ENCODE data around the gene NUDT6. TPM values are rescaled to one million over a fixed set of nuclear protein-coding genes. Genes with fewer than 3 reads are reported as not detected.
"Not testable (repeated sequence)": the region's sequence is repeated elsewhere in the genome, so short reads cannot be mapped to it uniquely, and the experiment has no call there.

NUDT6 gene
- total and polyA plus RNA-seq, 7 experiments from 2014 or later, result 0.82 to 7.4 (median 2.4) TPM

DNA sequence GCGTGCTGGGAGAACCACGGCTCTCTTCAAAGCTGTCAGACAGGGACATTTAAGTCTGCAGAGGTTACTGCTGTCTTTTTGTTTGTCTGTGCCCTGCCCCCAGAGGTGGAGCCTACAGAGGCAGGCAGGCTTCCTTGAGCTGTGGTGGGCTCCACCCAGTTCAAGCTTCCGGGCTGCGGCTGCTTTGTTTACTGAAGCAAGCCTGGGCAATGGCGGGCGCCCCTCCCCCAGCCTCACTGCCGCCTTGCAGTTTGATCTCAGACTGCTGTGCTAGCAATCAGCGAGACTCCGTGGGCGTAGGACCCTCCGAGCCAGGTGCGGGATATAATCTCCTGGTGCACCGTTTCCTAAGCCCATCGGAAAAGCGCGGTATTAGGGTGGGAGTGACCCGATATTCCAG lies 22.7 kb upstream of the NUDT6 start:
- H3K4me1 ChIP-seq (ENCODE audit: control insufficient read depth in 2 of 2, insufficient read depth in 2 of 2, low read length in 2 of 2); H3K27ac Mint-ChIP-seq; CTCF ChIA-PET; H3K4me3 Mint-ChIP-seq; H3K27ac ChIP-seq (ENCODE audit: low read depth, low read length); H3K4me3 ChIP-seq (ENCODE audit: low read length); POLR2A ChIA-PET; intact Hi-C loops (cut with micrococcal nuclease); ATAC-seq; DNase-seq; H3K9me3 Mint-ChIP-seq; H3K9me3 ChIP-seq (ENCODE audit: control insufficient read depth in 2 of 3, low read length in 3 of 3); H3K27me3 Mint-ChIP-seq; H3K4me1 Mint-ChIP-seq; H3K27me3 ChIP-seq (ENCODE audit: control insufficient read depth in 2 of 2, insufficient read depth in 2 of 2, low read length in 2 of 2): not testable (repeated sequence)
- H3K36me3 ChIP-seq (ENCODE audit: control insufficient read depth in 2 of 3, insufficient read depth in 3 of 3, low read length in 3 of 3), result peaks cover 0 to 23% (median 3%) of the 10 kb centered on the region in 3 experiments
- H3K36me3 Mint-ChIP-seq, result peaks cover 12 to 57% (median 38%) of the 10 kb centered on the region in 5 donors

GRCh38 chr4:122932763-122933162 lies 10.4 kb upstream of the NUDT6 start:
- H3K4me1 Mint-ChIP-seq, result peaks cover 0 to 27% (median 0%) of the 10 kb centered on the region in 7 donors
- CTCF ChIA-PET, result interaction anchor here (1.3 to 2.1 kb wide), 2 partner anchors 13 to 354 kb away, joined by 5 to 12 read pairs; no protein-coding TSS in a partner anchor
- POLR2A ChIA-PET, result no interaction called here
- H3K27me3 Mint-ChIP-seq, result no peaks in the 10 kb centered on the region
- no peaks in the 10 kb centered on the region for H3K9me3 Mint-ChIP-seq
- H3K4me3 Mint-ChIP-seq, result no peak overlapping the region
- Histone ChIP-seq H3K4me1 (ENCODE audit: control insufficient read depth in 2 of 2, insufficient read depth in 2 of 2, low read length in 2 of 2) (no peaks in the 10 kb centered on the region), H3K4me3 (ENCODE audit: low read length) (no peak overlapping the region), H3K9me3 (ENCODE audit: control insufficient read depth in 2 of 3, low read length in 3 of 3) (no peaks in the 10 kb centered on the region), H3K36me3 (ENCODE audit: control insufficient read depth in 2 of 3, insufficient read depth in 3 of 3, low read length in 3 of 3) (peaks cover 0 to 44% (median 4%) of the 10 kb centered on the region in 3 experiments), H3K27me3 (ENCODE audit: control insufficient read depth in 2 of 2, insufficient read depth in 2 of 2, low read length in 2 of 2) (no peaks in the 10 kb centered on the region), H3K27ac (ENCODE audit: low read depth, low read length) (no peak overlapping the region)
- peaks cover 8 to 31% (median 20%) of the 10 kb centered on the region in 5 donors for H3K36me3 Mint-ChIP-seq
- H3K27ac Mint-ChIP-seq, result no peak overlapping the region
- DNase-seq, result no peak
- no peak for ATAC-seq
- intact Hi-C loops (cut with micrococcal nuclease), result loop anchor here in 1 of 2 donors (10.0 kb wide), 1 partner anchor 618 kb away; no protein-coding TSS in a partner anchor

- no peaks in the 10 kb centered on the region for H3K9me3 ChIP-seq (ENCODE audit: control insufficient read depth in 2 of 3, low read length in 3 of 3)
- peaks cover 0 to 36% (median 7%) of the 10 kb centered on the region in 7 donors for H3K4me1 Mint-ChIP-seq
- H3K27me3 ChIP-seq (ENCODE audit: control insufficient read depth in 2 of 2, insufficient read depth in 2 of 2, low read length in 2 of 2), result no peaks in the 10 kb centered on the region
- H3K4me3 ChIP-seq (ENCODE audit: low read length), result no peak overlapping the region
- no peak overlapping the region for H3K27ac ChIP-seq (ENCODE audit: low read depth, low read length)
- intact Hi-C loops (cut with micrococcal nuclease), result loop anchor here (1.0 to 10.0 kb wide), 7 partner anchors 8 to 1030 kb away; a partner anchor contains a TSS
- H3K27me3 Mint-ChIP-seq, result no peaks in the 10 kb centered on the region
- no peaks in the 10 kb centered on the region for H3K9me3 Mint-ChIP-seq
- no peaks in the 10 kb centered on the region for H3K4me1 ChIP-seq (ENCODE audit: control insufficient read depth in 2 of 2, insufficient read depth in 2 of 2, low read length in 2 of 2)
- peaks cover 0 to 35% (median 4%) of the 10 kb centered on the region in 3 experiments for H3K36me3 ChIP-seq (ENCODE audit: control insufficient read depth in 2 of 3, insufficient read depth in 3 of 3, low read length in 3 of 3)
- no peak overlapping the region for H3K27ac Mint-ChIP-seq
- peaks cover 8 to 26% (median 12%) of the 10 kb centered on the region in 5 donors for H3K36me3 Mint-ChIP-seq
- H3K4me3 Mint-ChIP-seq, result no peak overlapping the region
- CTCF ChIA-PET, result interaction anchor here (0.7 to 2.3 kb wide), 6 partner anchors 9 to 1609 kb away, joined by 3 to 19 read pairs (median 3); no protein-coding TSS in a partner anchor
- DNase-seq (peak in 3 of 9 donors; percentile 6 to 17 (median 14)), ATAC-seq (no peak)
- POLR2A ChIA-PET, result interaction anchor here (0.5 kb wide), 1 partner anchor 172 kb away, joined by 3 read pairs; no protein-coding TSS in a partner anchor
Observed at GRCh38 chr4:122930862-122931261, 8.5 kb upstream of the NUDT6 start.

- Mint-ChIP-seq H3K27ac (no peak overlapping the region), H3K4me1 (peaks cover 0 to 23% (median 7%) of the 10 kb centered on the region in 7 donors), H3K36me3 (peaks cover 1 to 11% (median 9%) of the 10 kb centered on the region in 5 donors), H3K4me3 (no peak overlapping the region), H3K27me3 (no peaks in the 10 kb centered on the region), H3K9me3 (no peaks in the 10 kb centered on the region)
- peaks cover 0 to 25% (median 0%) of the 10 kb centered on the region in 3 experiments for H3K36me3 ChIP-seq (ENCODE audit: control insufficient read depth in 2 of 3, insufficient read depth in 3 of 3, low read length in 3 of 3)
- DNase-seq (no peak), ATAC-seq (no peak)
- peaks cover 6 to 7% of the 10 kb centered on the region in 2 donors for H3K4me1 ChIP-seq (ENCODE audit: control insufficient read depth in 2 of 2, insufficient read depth in 2 of 2, low read length in 2 of 2)
- no peaks in the 10 kb centered on the region for H3K27me3 ChIP-seq (ENCODE audit: control insufficient read depth in 2 of 2, insufficient read depth in 2 of 2, low read length in 2 of 2)
- ChIA-PET POLR2A (no interaction called here), CTCF (interaction anchor here (0.6 to 2.3 kb wide), 2 partner anchors 141 to 171 kb away, joined by 3 to 19 read pairs; no protein-coding TSS in a partner anchor)
- intact Hi-C loops (cut with micrococcal nuclease), result loop anchor here (10.0 kb wide), 3 partner anchors 474 to 1784 kb away; partner anchors contain the start of gene IL2 (in 1 of the 2)
- H3K27ac ChIP-seq (ENCODE audit: low read depth, low read length), result no peak overlapping the region
- H3K9me3 ChIP-seq (ENCODE audit: control insufficient read depth in 2 of 3, low read length in 3 of 3), result no peaks in the 10 kb centered on the region
- no peak overlapping the region for H3K4me3 ChIP-seq (ENCODE audit: low read length)
Observed at GRCh38 chr4:122928930-122929329, 6.5 kb upstream of the NUDT6 start.

DNA sequence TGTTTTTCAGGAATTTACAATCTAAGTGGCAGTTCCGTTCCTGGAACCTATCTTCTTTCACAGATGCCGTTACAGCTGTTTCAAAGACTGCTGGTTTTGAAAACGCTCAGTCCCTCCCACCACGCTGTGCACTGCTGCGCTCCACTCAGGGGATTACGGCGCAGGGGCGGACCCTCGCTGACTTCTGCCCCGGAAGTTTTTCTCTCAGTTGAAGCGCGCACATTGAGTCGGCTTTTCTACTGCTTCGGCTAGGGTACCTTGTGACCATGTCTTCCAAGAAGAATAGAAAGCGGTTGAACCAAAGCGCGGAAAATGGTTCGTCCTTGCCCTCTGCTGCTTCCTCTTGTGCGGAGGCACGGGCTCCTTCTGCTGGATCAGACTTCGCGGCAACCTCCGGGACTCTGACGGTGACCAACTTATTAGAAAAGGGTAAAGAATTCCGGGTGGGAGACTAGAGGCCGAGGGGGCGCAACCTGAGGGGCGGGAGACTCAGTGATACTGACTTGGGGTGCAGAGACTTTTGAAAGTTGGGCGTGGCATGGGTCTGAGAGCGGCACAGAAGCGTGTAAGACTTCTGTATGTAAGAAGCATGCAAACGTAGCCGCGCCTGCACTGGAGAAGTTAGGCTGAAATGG lies 597 bp upstream of the NUDT6 start:
- Histone ChIP-seq H3K4me3 (ENCODE audit: low read length) (peak overlapping the region; percentile 97), H3K27ac (ENCODE audit: low read depth, low read length) (peak overlapping the region; percentile 68), H3K9me3 (ENCODE audit: control insufficient read depth in 2 of 3, low read length in 3 of 3) (no peaks in the 10 kb centered on the region), H3K36me3 (ENCODE audit: control insufficient read depth in 2 of 3, insufficient read depth in 3 of 3, low read length in 3 of 3) (peaks cover 0 to 8% (median 0%) of the 10 kb centered on the region in 3 experiments), H3K4me1 (ENCODE audit: control insufficient read depth in 2 of 2, insufficient read depth in 2 of 2, low read length in 2 of 2) (peaks cover 11 to 12% of the 10 kb centered on the region in 2 donors), H3K27me3 (ENCODE audit: control insufficient read depth in 2 of 2, insufficient read depth in 2 of 2, low read length in 2 of 2) (no peaks in the 10 kb centered on the region)
- Mint-ChIP-seq H3K4me3 (peak overlapping the region in 6 of 10 donors; percentile 98 to 100 (median 98)), H3K36me3 (peaks cover 0 to 4% (median 0%) of the 10 kb centered on the region in 5 donors), H3K4me1 (peaks cover 0 to 33% (median 7%) of the 10 kb centered on the region in 7 donors), H3K9me3 (peaks cover 0 to 2% (median 0%) of the 10 kb centered on the region in 11 donors), H3K27ac (peak overlapping the region in 8 of 9 donors; percentile 92 to 98 (median 96)), H3K27me3 (no peaks in the 10 kb centered on the region)
- ChIA-PET CTCF (interaction anchor here (1.1 kb wide), 1 partner anchor 190 kb away, joined by 4 read pairs; the partner anchor contains the start of gene BBS12), POLR2A (interaction anchor here (3.2 kb wide), 1 partner anchor 191 kb away, joined by 9 read pairs; the partner anchor contains the start of gene BBS12)
- intact Hi-C loops (cut with micrococcal nuclease), result loop anchor here (1.0 to 10.0 kb wide), 20 partner anchors 8 to 1789 kb away; partner anchors contain the start of genes BBS12 (in 2 of the 2), BLTP1 (in 2 of the 2), SPRY1 (in 2 of the 2) and ANKRD50 (in 1 of the 2)
- DNase-seq (peak; percentile 60 to 87 (median 82)), ATAC-seq (peak; percentile 98)

DNA sequence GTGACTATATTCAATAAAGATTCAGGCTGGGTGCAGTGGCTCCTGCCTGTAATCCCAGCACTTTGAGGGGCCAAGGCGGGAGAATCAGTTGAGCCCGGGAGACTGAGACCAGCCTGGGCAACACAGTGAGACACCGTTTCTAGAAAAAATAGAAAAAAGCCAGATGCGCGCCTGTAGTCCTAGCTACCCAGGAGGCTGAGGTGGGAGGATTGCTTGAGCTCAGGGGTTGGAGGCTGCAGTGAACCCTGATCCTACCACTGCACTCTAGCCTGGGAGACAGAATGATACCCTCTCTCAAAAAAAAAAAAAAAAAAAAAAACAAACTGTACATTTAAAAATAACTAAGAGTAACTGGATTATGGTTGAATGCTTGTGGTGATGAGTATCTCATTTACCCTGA lies 1.1 kb downstream of the NUDT6 start:
- H3K4me1 ChIP-seq (ENCODE audit: control insufficient read depth in 2 of 2, insufficient read depth in 2 of 2, low read length in 2 of 2), result peaks cover 11 to 12% of the 10 kb centered on the region in 2 donors
- CTCF ChIA-PET, result interaction anchor here (1.0 to 1.7 kb wide), 2 partner anchors 9 to 163 kb away, joined by 3 to 5 read pairs; no protein-coding TSS in a partner anchor
- intact Hi-C loops (cut with micrococcal nuclease), result loop anchor here (5.0 to 10.0 kb wide), 6 partner anchors 94 to 1791 kb away; partner anchors contain the start of genes ANKRD50 (in 1 of the 2), FGF2 (in 1 of the 2) and IL2 (in 1 of the 2)
- DNase-seq (no peak), ATAC-seq (no peak)
- H3K4me3 Mint-ChIP-seq, result peak overlapping the region in 7 of 10 donors; percentile 40 to 100 (median 66)
- H3K27ac Mint-ChIP-seq, result peak overlapping the region in 1 of 9 donors; percentile 20
- H3K4me1 Mint-ChIP-seq, result peaks cover 0 to 23% (median 0%) of the 10 kb centered on the region in 7 donors
- H3K9me3 ChIP-seq (ENCODE audit: control insufficient read depth in 2 of 3, low read length in 3 of 3), result no peaks in the 10 kb centered on the region
- POLR2A ChIA-PET, result no interaction called here
- peaks cover 0 to 8% (median 0%) of the 10 kb centered on the region in 3 experiments for H3K36me3 ChIP-seq (ENCODE audit: control insufficient read depth in 2 of 3, insufficient read depth in 3 of 3, low read length in 3 of 3)
- no peak overlapping the region for H3K4me3 ChIP-seq (ENCODE audit: low read length)
- no peaks in the 10 kb centered on the region for H3K27me3 Mint-ChIP-seq
- no peaks in the 10 kb centered on the region for H3K27me3 ChIP-seq (ENCODE audit: control insufficient read depth in 2 of 2, insufficient read depth in 2 of 2, low read length in 2 of 2)
- H3K27ac ChIP-seq (ENCODE audit: low read depth, low read length), result no peak overlapping the region
- peaks cover 0 to 6% (median 0%) of the 10 kb centered on the region in 5 donors for H3K36me3 Mint-ChIP-seq
- peaks cover 0 to 2% (median 0%) of the 10 kb centered on the region in 11 donors for H3K9me3 Mint-ChIP-seq

All from naive thymus-derived CD4-positive, alpha-beta T cell (primary cell).